Colonic mucosa (tissue), 4 donors: ENCODE results near the gene PNPLA7. TPM values are rescaled to one million over a fixed set of nuclear protein-coding genes. Genes with fewer than 3 reads are reported as not detected.
"Not testable (repeated sequence)": the region's sequence is repeated elsewhere in the genome, so short reads cannot be mapped to it uniquely, and the experiment has no call there.

Experiments used
- DNase-seq: peaks from one replicate; pipeline ENCODE4 v3.0.0-alpha.2; 2020
- H3K27ac ChIP-seq: fragments of 200-600 bp; one replicate; pipeline ENCODE4 v1.8.0; 2021
- H3K27me3 ChIP-seq: fragments of 200-600 bp; one replicate; pipeline ENCODE4 v1.8.0; 2021
- H3K36me3 ChIP-seq: fragments of 200-600 bp; one replicate; pipeline ENCODE4 v1.8.0; 2021
- H3K4me1 ChIP-seq: fragments of 200-600 bp; one replicate; pipeline ENCODE4 v1.8.0; 2021; ENCODE audit warnings: mild to moderate bottlenecking
- H3K4me3 ChIP-seq: fragments of 200-600 bp; one replicate; pipeline ENCODE4 v1.8.0; 2021
- H3K9ac ChIP-seq, 2 donors: one replicate each; pipeline ENCODE4 v1.7.0; 2013; ENCODE audit warnings: control low read depth in 2 of 2, low read depth in 2 of 2, low read length in 2 of 2
- H3K9me3 ChIP-seq: fragments of 200-600 bp; one replicate; pipeline ENCODE4 v1.8.0; 2021
- intact Hi-C: fragments of 100-400 bp; cut with DNase I; formaldehyde crosslinking; loops from one replicate; pipeline ENCODE4 v1.14.1; 2022
- total RNA-seq, 2 donors: library from RNA; stranded (reverse); fragmentation: NEBNext Ultra II Directional in 1 of 2; extraction: Animal tissue kit (Norgen Biotek cat#: 25700) in 1 of 2; gene quantifications; one replicate each; pipeline ENCODE4 v1.2.1, GENCODE V29; 2021
- TF ChIP-seq, protein P1 (sequence below): fragments of 200-600 bp; IDR thresholded peaks from one replicate; pipeline ENCODE4 v1.8.0; 2022; ENCODE audit warnings: antibody characterized with exemption, mild to moderate bottlenecking
- donor health status: healthy.
- donor health status: DM: no; HTN: no; CAD: no.
- donor health status: DM: no; HTN: no; CAD: no.

PNPLA7 gene
- total RNA-seq, 2 donors from 2014 or later, result 6.1 to 7.1 TPM

DNA sequence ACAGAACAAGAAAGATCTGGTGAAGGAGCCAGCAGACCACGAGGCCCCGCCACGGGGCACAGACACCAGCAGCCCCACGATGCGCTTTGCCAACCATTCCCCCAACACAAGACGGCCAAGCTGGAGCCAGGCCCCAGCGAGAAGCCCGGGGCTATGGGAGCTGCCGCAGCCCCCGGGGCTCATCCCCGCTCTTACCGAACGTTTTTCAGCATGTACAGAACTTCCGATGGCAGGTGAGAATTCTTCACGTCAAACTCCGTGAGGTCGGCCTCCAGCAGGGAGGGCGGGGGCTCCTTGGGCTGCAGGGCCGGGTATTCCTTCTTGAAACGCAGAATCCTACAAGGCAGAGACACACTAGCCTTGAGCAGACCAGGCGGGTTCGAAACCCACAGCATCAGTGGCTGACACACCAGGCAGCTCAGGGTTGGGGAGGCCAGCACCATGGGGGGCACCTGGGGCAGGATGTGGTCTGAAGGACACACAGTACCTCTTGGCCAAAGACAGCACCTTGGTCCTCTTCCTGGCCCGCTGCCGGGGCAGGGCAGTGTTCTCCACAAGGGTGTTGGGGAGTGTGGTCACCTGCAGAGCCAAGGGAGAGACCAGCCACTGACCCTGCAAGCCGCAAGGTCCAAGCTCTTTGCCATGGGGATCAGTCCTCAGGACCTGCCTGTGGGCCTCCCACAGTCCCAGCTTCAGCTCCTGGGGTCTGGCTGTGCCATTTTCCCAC, 6.8 kb downstream of the PNPLA7 start:
- no peaks in the 10 kb centered on the region for H3K36me3 ChIP-seq

DNA sequence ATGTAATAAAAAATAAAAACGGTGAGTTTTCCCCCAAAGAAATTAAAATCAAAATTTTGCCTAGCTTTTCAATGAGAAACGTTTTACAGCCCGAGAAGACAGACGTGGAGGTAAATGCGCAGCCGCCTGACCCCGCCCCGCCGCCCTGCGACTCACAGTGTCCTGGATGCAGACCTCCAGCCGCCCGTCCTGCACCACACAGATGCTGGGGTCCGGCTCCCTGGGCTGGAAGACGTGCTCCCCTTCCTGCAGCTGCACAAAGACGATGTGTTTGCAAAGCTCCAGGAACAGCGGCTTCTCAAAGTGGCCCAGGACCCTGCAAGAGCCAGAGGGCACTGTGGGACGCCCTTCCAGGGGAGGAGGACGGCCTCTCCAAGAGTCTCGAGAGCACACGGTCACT, 7.7 kb downstream of the PNPLA7 start:
- intact Hi-C loops, result no loop called here
- no peak overlapping the region for H3K9ac ChIP-seq
- TF ChIP-seq, protein P1, sequence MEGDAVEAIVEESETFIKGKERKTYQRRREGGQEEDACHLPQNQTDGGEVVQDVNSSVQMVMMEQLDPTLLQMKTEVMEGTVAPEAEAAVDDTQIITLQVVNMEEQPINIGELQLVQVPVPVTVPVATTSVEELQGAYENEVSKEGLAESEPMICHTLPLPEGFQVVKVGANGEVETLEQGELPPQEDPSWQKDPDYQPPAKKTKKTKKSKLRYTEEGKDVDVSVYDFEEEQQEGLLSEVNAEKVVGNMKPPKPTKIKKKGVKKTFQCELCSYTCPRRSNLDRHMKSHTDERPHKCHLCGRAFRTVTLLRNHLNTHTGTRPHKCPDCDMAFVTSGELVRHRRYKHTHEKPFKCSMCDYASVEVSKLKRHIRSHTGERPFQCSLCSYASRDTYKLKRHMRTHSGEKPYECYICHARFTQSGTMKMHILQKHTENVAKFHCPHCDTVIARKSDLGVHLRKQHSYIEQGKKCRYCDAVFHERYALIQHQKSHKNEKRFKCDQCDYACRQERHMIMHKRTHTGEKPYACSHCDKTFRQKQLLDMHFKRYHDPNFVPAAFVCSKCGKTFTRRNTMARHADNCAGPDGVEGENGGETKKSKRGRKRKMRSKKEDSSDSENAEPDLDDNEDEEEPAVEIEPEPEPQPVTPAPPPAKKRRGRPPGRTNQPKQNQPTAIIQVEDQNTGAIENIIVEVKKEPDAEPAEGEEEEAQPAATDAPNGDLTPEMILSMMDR, result no peak
- no peaks in the 10 kb centered on the region for H3K9me3 ChIP-seq
- H3K4me1 ChIP-seq, result no peaks in the 10 kb centered on the region
- no peaks in the 10 kb centered on the region for H3K27me3 ChIP-seq
- H3K27ac ChIP-seq, result no peak overlapping the region
- H3K4me3 ChIP-seq, result no peak overlapping the region
- no peaks in the 10 kb centered on the region for H3K36me3 ChIP-seq
- no peak for DNase-seq

More for the DNA sequence above, 6.8 kb downstream of the PNPLA7 start:
- intact Hi-C loops, result no loop called here
- H3K27ac ChIP-seq, result no peak overlapping the region
- H3K4me1 ChIP-seq, result no peaks in the 10 kb centered on the region
- H3K4me3 ChIP-seq, result no peak overlapping the region
- H3K9ac ChIP-seq, result no peak overlapping the region
- TF ChIP-seq, protein P1, result no peak
- no peaks in the 10 kb centered on the region for H3K9me3 ChIP-seq
- no peak for DNase-seq
- H3K27me3 ChIP-seq, result no peaks in the 10 kb centered on the region

DNA sequence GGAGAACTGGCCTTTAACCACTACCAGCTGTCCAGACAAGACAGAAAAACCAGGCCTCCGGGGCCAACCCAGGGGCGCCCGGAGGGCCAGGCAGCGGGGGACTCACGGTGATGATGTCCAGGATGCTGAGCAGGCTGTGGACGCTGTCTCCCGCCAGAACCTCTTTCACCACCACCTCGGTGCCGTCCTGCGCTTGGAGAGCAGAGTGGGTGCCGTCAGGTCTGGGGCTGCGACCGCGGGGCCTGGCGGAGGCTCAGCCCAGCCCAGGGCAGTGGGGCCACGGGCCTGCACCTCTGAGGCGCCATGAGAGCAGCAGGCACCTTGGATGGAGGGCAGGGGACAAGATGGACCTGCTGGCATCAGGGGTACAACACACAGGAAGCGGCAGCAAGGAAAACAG, 9.7 kb downstream of the PNPLA7 start:
- Histone ChIP-seq H3K9me3 (no peaks in the 10 kb centered on the region), H3K9ac (no peak overlapping the region), H3K4me3 (no peak overlapping the region), H3K27me3 (no peaks in the 10 kb centered on the region), H3K36me3 (no peaks in the 10 kb centered on the region), H3K27ac (no peak overlapping the region), H3K4me1 (no peaks in the 10 kb centered on the region)
- TF ChIP-seq, protein P1, result no peak
- DNase-seq, result no peak
- intact Hi-C loops, result no loop called here

DNA sequence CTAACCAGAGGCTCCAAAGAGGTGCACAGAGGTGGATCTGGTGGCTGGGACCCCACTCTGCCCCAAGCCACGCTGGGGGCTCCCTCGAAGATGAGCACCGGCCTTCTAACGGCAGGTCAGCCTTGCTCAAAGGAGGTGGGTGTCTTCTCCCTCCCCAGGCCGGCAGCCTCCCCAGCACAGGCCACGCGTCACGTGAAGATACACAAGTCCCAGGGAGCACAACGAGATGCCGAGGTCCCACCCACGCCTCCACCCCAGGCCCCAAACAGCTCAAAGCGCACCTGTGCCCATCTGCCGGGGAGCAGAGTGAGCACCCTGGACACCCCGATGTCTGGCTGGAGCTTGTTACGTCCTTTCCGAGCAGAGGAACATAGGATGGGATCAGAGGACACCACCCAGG, 12.1 kb downstream of the PNPLA7 start:
- intact Hi-C loops, result no loop called here
- H3K9ac ChIP-seq, result no peak overlapping the region
- no peak overlapping the region for H3K27ac ChIP-seq
- no peaks in the 10 kb centered on the region for H3K9me3 ChIP-seq
- no peaks in the 10 kb centered on the region for H3K36me3 ChIP-seq
- no peak overlapping the region for H3K4me3 ChIP-seq
- no peak for DNase-seq
- TF ChIP-seq, protein P1, result no peak
- peaks cover 6% of the 10 kb centered on the region for H3K4me1 ChIP-seq
- H3K27me3 ChIP-seq, result no peaks in the 10 kb centered on the region

DNA sequence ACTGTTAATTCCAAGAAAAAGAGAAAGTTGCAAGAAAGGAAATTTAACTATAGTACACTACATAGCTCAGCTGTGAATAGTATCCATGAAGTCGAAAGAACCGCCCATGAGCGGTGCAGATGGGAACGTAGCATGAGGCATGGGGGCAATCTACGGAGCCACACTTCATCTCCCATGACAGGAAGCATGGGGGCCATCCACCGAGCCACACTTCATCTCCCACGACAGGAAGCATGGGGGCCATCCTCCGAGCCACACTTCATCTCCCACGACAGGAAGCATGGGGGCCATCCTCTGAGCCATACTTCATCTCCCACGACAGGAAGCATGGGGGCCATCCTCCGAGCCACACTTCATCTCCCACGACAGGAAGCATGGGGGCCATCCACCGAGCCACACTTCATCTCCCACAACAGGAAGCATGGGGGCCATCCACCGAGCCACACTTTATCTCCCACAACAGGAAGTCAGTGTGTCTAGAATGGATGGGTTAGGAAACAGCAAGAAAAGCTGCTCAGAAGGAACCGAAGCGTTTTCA, 13.5 kb downstream of the PNPLA7 start:
- H3K36me3 ChIP-seq, H3K9ac ChIP-seq, H3K27me3 ChIP-seq, H3K9me3 ChIP-seq, H3K27ac ChIP-seq, DNase-seq, H3K4me1 ChIP-seq, H3K4me3 ChIP-seq, intact Hi-C loops: not testable (repeated sequence)

DNA sequence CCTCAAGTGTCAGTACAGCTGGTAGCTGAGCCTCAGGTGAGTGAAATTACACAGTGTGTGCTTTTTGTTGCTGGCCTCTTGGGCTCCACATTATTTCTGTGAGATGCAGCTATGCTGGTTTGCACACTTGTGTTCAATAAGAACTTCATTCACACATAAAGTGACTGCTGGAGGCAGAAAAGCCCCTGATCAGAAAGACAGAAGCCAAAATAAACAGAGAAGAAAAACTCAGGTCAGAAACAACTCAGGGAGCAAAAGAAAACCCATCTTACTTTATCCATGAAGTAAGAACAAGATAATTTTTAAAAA, 15.1 kb downstream of the PNPLA7 start:
- no peaks in the 10 kb centered on the region for H3K27me3 ChIP-seq
- no peak overlapping the region for H3K27ac ChIP-seq
- TF ChIP-seq, protein P1, result no peak
- DNase-seq, result no peak
- intact Hi-C loops, result no loop called here
- H3K36me3 ChIP-seq, result no peaks in the 10 kb centered on the region
- H3K9me3 ChIP-seq, result no peaks in the 10 kb centered on the region
- no peak overlapping the region for H3K4me3 ChIP-seq
- peak overlapping the region in 1 of 2 donors; percentile 34 for H3K9ac ChIP-seq
- H3K4me1 ChIP-seq, result peaks cover 6% of the 10 kb centered on the region
